Stimulated activated CD4-positive, alpha-beta T cell treated with anti-CD3 and anti-CD28 coated beads, TNF-alpha, amount 100 ng/mL, for 4 hours (primary cell): ENCODE data around the gene MORF4L2.
A peak's percentile ranks its signal among the peaks of the same experiment; 100 is the strongest.

Source experiments
- DNase-seq, 3 experiments: peaks; one replicate each; pipeline ENCODE4 v3.0.0-alpha.2; 2020; ENCODE audit warnings: low read depth in 3 of 3

The MORF4L2 gene

GRCh38 chrX:103635436-103635835, 51.1 kb downstream of the MORF4L2 start:
- DNase-seq: no peak

- no peak for DNase-seq
Observed at GRCh38 chrX:103631145-103631544, 55.4 kb downstream of the MORF4L2 start.

- no peak for DNase-seq
Observed at GRCh38 chrX:103630171-103630511, 56.4 kb downstream of the MORF4L2 start.

- no peak for DNase-seq
Observed at GRCh38 chrX:103629318-103630170, 57.0 kb downstream of the MORF4L2 start.

- DNase-seq: peak in 2 of 3 experiments; percentile 2 to 14
Observed at GRCh38 chrX:103628386-103629317, 57.8 kb downstream of the MORF4L2 start, which contains the start of gene TCEAL1. TSS of gene TCEAL1 (plus strand) at chrX:103628975. CDS start at chrX:103629917, 942 bp downstream.

- no peak for DNase-seq
Observed at GRCh38 chrX:103626855-103627254, 59.6 kb downstream of the MORF4L2 start.
